Sigmoid colon (tissue), 3 donors: ENCODE measurements around the gene ADRB2.

ENCODE experiments used
- POLR2A ChIP-seq, 2 donors: fragments of 450-650 bp; IDR thresholded peaks; one replicate each; pipeline ENCODE4 v1.6.1; 2016; ENCODE audit warnings: antibody characterized with exemption in 2 of 2, mild to moderate bottlenecking in 2 of 2, moderate library complexity in 2 of 2
- TF ChIP-seq, protein P1 (sequence below), 4 experiments: fragments of 450-650 bp in 3 of 4; fragments of 200-600 bp in 1 of 4; IDR thresholded peaks; one replicate each; pipeline ENCODE4 v1.5.1; 2016 to 2019; ENCODE audit warnings: antibody characterized with exemption in 4 of 4, mild to moderate bottlenecking in 3 of 4, moderate library complexity in 2 of 4

DNA sequence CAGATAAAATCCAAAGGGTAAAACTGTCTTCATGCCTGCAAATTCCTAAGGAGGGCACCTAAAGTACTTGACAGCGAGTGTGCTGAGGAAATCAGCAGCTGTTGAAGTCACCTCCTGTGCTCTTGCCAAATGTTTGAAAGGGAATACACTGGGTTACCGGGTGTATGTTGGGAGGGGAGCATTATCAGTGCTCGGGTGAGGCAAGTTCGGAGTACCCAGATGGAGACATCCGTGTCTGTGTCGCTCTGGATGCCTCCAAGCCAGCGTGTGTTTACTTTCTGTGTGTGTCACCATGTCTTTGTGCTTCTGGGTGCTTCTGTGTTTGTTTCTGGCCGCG, 727 bp upstream of the ADRB2 start:
- TF ChIP-seq, protein P1, sequence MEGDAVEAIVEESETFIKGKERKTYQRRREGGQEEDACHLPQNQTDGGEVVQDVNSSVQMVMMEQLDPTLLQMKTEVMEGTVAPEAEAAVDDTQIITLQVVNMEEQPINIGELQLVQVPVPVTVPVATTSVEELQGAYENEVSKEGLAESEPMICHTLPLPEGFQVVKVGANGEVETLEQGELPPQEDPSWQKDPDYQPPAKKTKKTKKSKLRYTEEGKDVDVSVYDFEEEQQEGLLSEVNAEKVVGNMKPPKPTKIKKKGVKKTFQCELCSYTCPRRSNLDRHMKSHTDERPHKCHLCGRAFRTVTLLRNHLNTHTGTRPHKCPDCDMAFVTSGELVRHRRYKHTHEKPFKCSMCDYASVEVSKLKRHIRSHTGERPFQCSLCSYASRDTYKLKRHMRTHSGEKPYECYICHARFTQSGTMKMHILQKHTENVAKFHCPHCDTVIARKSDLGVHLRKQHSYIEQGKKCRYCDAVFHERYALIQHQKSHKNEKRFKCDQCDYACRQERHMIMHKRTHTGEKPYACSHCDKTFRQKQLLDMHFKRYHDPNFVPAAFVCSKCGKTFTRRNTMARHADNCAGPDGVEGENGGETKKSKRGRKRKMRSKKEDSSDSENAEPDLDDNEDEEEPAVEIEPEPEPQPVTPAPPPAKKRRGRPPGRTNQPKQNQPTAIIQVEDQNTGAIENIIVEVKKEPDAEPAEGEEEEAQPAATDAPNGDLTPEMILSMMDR (IDR thresholded peaks at IDR 0.05): no peak
- TF ChIP-seq POLR2A (IDR thresholded peaks at IDR 0.05): no peak
